Mesenchymal stem cell (in vitro differentiated cells and primary cell): ENCODE results near the gene VNN1.
"Not testable (repeated sequence)": the region's sequence is repeated elsewhere in the genome, so short reads cannot be mapped to it uniquely, and the experiment has no call there.

Source experiments
- DNase-seq: peaks from one replicate; pipeline ENCODE4 v3.0.0-alpha.2; 2013
- H2AFZ ChIP-seq: one replicate; pipeline ENCODE4 v1.6.1; 2013; ENCODE audit warnings: low read depth, mild to moderate bottlenecking, control low read depth, inconsistent platforms, low read length, moderate library complexity
- H2AK5ac ChIP-seq: 2 replicates; pipeline ENCODE4 v1.6.1; 2013; ENCODE audit warnings: low read length, moderate library complexity, mild to moderate bottlenecking, inconsistent platforms; ENCODE audit not compliant: severe bottlenecking
- H2BK120ac ChIP-seq: one replicate; pipeline ENCODE4 v1.6.1; 2013; ENCODE audit warnings: low read depth, mild to moderate bottlenecking, inconsistent platforms, low read length, moderate library complexity
- H2BK12ac ChIP-seq, 2 experiments: one replicate each; pipeline ENCODE4 v1.6.1; 2013; ENCODE audit warnings: inconsistent platforms in 2 of 2, low read length in 2 of 2, mild to moderate bottlenecking in 2 of 2, moderate library complexity in 2 of 2, control low read depth in 1 of 2
- H2BK15ac ChIP-seq: one replicate; pipeline ENCODE4 v1.6.1; 2013; ENCODE audit warnings: mild to moderate bottlenecking, low read depth, inconsistent platforms; ENCODE audit not compliant: poor library complexity, severe bottlenecking
- H2BK5ac ChIP-seq: 2 replicates; pipeline ENCODE4 v1.6.1; 2013; ENCODE audit warnings: low read depth, mild to moderate bottlenecking, low read length, control low read depth, inconsistent platforms; ENCODE audit not compliant: poor library complexity, severe bottlenecking
- H3K14ac ChIP-seq, 2 experiments: one replicate each; pipeline ENCODE4 v1.6.1; 2013; ENCODE audit warnings: inconsistent platforms in 2 of 2, low read length in 2 of 2, control low read depth in 1 of 2, mild to moderate bottlenecking in 1 of 2, moderate library complexity in 1 of 2
- H3K18ac ChIP-seq, 2 experiments: one replicate each; pipeline ENCODE4 v1.6.1; 2013; ENCODE audit warnings: inconsistent platforms in 2 of 2, low read length in 2 of 2, control low read depth in 1 of 2, low read depth in 1 of 2, mild to moderate bottlenecking in 1 of 2
- H3K23ac ChIP-seq, 2 experiments: one replicate each; pipeline ENCODE4 v1.6.1; 2013; ENCODE audit warnings: inconsistent platforms in 2 of 2, low read length in 2 of 2, mild to moderate bottlenecking in 2 of 2, moderate library complexity in 2 of 2, control low read depth in 1 of 2
- H3K27ac ChIP-seq: 2 replicates; pipeline ENCODE4 v1.5.1; 2013; ENCODE audit warnings: mild to moderate bottlenecking, moderate library complexity, low read length, control low read depth, inconsistent platforms; ENCODE audit not compliant: poor library complexity, severe bottlenecking
- H3K27me3 ChIP-seq, 2 experiments: 2 replicates each; pipeline versions ENCODE4 v1.6.1 to v1.7.0; 2013; ENCODE audit warnings: low read length in 2 of 2, mild to moderate bottlenecking in 2 of 2, moderate library complexity in 2 of 2, control low read depth in 1 of 2, inconsistent platforms in 1 of 2; ENCODE audit not compliant: control insufficient read depth in 1 of 2, insufficient read depth in 1 of 2
- H3K36me3 ChIP-seq, 2 experiments: 2 replicates each; pipeline versions ENCODE4 v1.6.1 to v1.7.0; 2013; ENCODE audit warnings: low read length in 2 of 2, control low read depth in 1 of 2, inconsistent platforms in 1 of 2, low read depth in 1 of 2, mild to moderate bottlenecking in 1 of 2; ENCODE audit not compliant: insufficient read depth in 2 of 2, control insufficient read depth in 1 of 2
- H3K4ac ChIP-seq, 2 experiments: one replicate each; pipeline ENCODE4 v1.6.1; 2013; ENCODE audit warnings: inconsistent platforms in 2 of 2, low read length in 2 of 2, mild to moderate bottlenecking in 2 of 2, moderate library complexity in 2 of 2, control low read depth in 1 of 2, low read depth in 1 of 2
- H3K4me1 ChIP-seq: 2 replicates; pipeline ENCODE4 v1.6.1; 2013; ENCODE audit warnings: low read depth, low read length, control low read depth; ENCODE audit not compliant: control insufficient read depth, insufficient read depth
- H3K4me2 ChIP-seq: 2 replicates; pipeline ENCODE4 v1.6.1; 2013; ENCODE audit warnings: low read length, mild to moderate bottlenecking, inconsistent platforms; ENCODE audit not compliant: poor library complexity, severe bottlenecking
- H3K4me3 ChIP-seq, 2 experiments: 2 replicates each; pipeline versions ENCODE4 v1.5.1 to v1.7.0; 2013; ENCODE audit warnings: low read length in 2 of 2, mild to moderate bottlenecking in 2 of 2, control low read depth in 1 of 2, low read depth in 1 of 2; ENCODE audit not compliant: insufficient read depth in 1 of 2
- H3K79me1 ChIP-seq: replicated peaks from 2 replicates; pipeline ENCODE4 v1.6.1; 2013; ENCODE audit warnings: mild to moderate bottlenecking, control low read depth, low read length, inconsistent platforms; ENCODE audit not compliant: poor library complexity, severe bottlenecking
- H3K9ac ChIP-seq: 2 replicates; pipeline ENCODE4 v1.7.0; 2013; ENCODE audit warnings: mild to moderate bottlenecking, low read length, moderate library complexity
- H3K9me3 ChIP-seq: 2 replicates; pipeline ENCODE4 v1.7.0; 2013; ENCODE audit warnings: mild to moderate bottlenecking, low read length; ENCODE audit not compliant: control insufficient read depth
- H4K8ac ChIP-seq: one replicate; pipeline ENCODE4 v1.6.1; 2013; ENCODE audit warnings: inconsistent platforms, mild to moderate bottlenecking, low read length, moderate library complexity
- H4K91ac ChIP-seq: one replicate; pipeline ENCODE4 v1.6.1; 2013; ENCODE audit warnings: mild to moderate bottlenecking, low read length, inconsistent platforms
- WGBS: methylation state at CpG from one replicate; pipeline ENCODE4 v1.1.7; 2013; ENCODE audit warnings: mixed read lengths; 5-methylcytosine and 5-hydroxymethylcytosine counted together

VNN1 gene

GRCh38 chr6:132708771-132709170, 5.1 kb downstream of the VNN1 start:
- Histone ChIP-seq H3K4me2 (no peak overlapping the region), H3K18ac (no peak overlapping the region), H3K9ac (no peak overlapping the region), H3K27ac (no peak overlapping the region), H3K79me1 (no peaks in the 10 kb centered on the region), H2BK5ac (no peak overlapping the region), H2BK15ac (no peak overlapping the region), H3K4me1 (peaks cover 2% of the 10 kb centered on the region), H3K36me3 (no peaks in the 10 kb centered on the region), H4K91ac (no peak overlapping the region), H3K4me3 (no peak overlapping the region), H3K4ac (no peak overlapping the region), H2BK120ac (no peak overlapping the region), H3K14ac (no peak overlapping the region), H3K9me3 (peaks cover 13% of the 10 kb centered on the region), H3K23ac (no peak overlapping the region), H4K8ac (no peak overlapping the region), H2BK12ac (no peak overlapping the region), H2AK5ac (no peak overlapping the region), H3K27me3 (no peaks in the 10 kb centered on the region), H2AFZ (no peak overlapping the region)
- WGBS: 98% methylated on average over 2 of the region's 3 CpGs
- no peak for DNase-seq

GRCh38 chr6:132708002-132708401, 5.9 kb downstream of the VNN1 start:
- no peak overlapping the region for H2AFZ ChIP-seq
- H3K9me3 ChIP-seq: peaks cover 13% of the 10 kb centered on the region
- no peak overlapping the region for H3K23ac ChIP-seq
- no peak overlapping the region for H4K8ac ChIP-seq
- no peaks in the 10 kb centered on the region for H3K27me3 ChIP-seq
- H3K27ac ChIP-seq: no peak overlapping the region
- no peaks in the 10 kb centered on the region for H3K36me3 ChIP-seq
- H2BK12ac ChIP-seq: no peak overlapping the region
- H2BK5ac ChIP-seq: no peak overlapping the region
- no peak overlapping the region for H3K9ac ChIP-seq
- H2BK120ac ChIP-seq: no peak overlapping the region
- no peaks in the 10 kb centered on the region for H3K79me1 ChIP-seq
- H2BK15ac ChIP-seq: no peak overlapping the region
- no peak for DNase-seq
- H4K91ac ChIP-seq: no peak overlapping the region
- H3K14ac ChIP-seq: no peak overlapping the region
- no peak overlapping the region for H2AK5ac ChIP-seq
- H3K4me3 ChIP-seq: no peak overlapping the region
- H3K18ac ChIP-seq: no peak overlapping the region
- no peak overlapping the region for H3K4ac ChIP-seq
- peaks cover 2% of the 10 kb centered on the region for H3K4me1 ChIP-seq
- H3K4me2 ChIP-seq: no peak overlapping the region

DNA sequence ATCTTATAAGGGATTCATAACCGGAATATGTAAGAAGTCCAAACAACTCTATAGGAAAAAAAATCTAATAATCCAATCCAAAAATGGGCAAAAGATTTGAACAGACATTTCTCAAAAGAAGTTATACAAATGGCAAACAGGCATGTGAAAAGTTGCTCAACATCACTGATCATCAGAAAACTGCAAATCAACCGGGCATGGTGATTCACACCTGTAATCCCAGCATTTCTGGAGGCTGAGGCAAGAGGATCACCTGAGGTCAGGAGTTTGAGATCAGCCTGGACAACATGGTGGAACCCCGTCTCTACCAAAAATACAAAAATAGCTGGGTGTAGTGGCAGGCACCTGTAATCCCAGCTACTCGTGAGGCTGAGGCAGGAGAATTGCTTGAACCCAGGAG, 7.1 kb downstream of the VNN1 start:
- not testable (repeated sequence) for H4K8ac ChIP-seq

DNA sequence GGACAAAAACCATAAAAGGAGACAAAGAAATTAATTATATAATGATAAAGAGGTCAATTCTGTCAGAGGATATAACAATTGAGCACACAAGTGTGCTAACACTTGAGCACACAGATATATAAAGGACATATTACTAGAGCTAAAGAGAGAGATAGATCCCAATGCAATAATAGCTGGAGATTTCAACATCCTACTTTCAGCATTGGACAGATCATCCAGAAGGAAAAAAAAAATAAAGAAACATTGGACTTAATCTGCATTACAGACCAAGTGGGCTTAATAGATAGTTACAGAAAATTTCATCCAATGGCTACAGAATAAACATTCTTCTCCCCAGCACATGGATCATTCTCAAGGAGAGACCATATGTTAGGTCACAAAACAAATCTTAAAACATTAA, 9.9 kb downstream of the VNN1 start:
- no peak overlapping the region for H3K4ac ChIP-seq
- H2BK12ac ChIP-seq: no peak overlapping the region
- no peak overlapping the region for H4K8ac ChIP-seq
- no peak overlapping the region for H4K91ac ChIP-seq
- no peak overlapping the region for H2BK15ac ChIP-seq
- no peak overlapping the region for H3K27ac ChIP-seq
- peaks cover 13% of the 10 kb centered on the region for H3K9me3 ChIP-seq
- no peaks in the 10 kb centered on the region for H3K4me1 ChIP-seq
- peak; percentile 18 for DNase-seq
- H3K27me3 ChIP-seq: peaks cover 0 to 5% of the 10 kb centered on the region in 2 experiments
- H3K79me1 ChIP-seq: no peaks in the 10 kb centered on the region
- no peak overlapping the region for H3K9ac ChIP-seq
- no peak overlapping the region for H2AK5ac ChIP-seq
- H3K23ac ChIP-seq: no peak overlapping the region
- no peak overlapping the region for H2BK5ac ChIP-seq
- no peak overlapping the region for H3K4me2 ChIP-seq
- H3K36me3 ChIP-seq: no peaks in the 10 kb centered on the region
- no peak overlapping the region for H3K18ac ChIP-seq
- H3K14ac ChIP-seq: no peak overlapping the region
- H2BK120ac ChIP-seq: no peak overlapping the region
- H3K4me3 ChIP-seq: no peak overlapping the region
- no peak overlapping the region for H2AFZ ChIP-seq

More for the DNA sequence above, 7.1 kb downstream of the VNN1 start:
- H3K4me1 ChIP-seq, H3K14ac ChIP-seq, H3K36me3 ChIP-seq, H2AK5ac ChIP-seq, H3K18ac ChIP-seq, H3K4me2 ChIP-seq, H3K4me3 ChIP-seq, DNase-seq, H3K27me3 ChIP-seq, H2BK15ac ChIP-seq, H2AFZ ChIP-seq, H3K27ac ChIP-seq, H4K91ac ChIP-seq, H2BK120ac ChIP-seq, H2BK12ac ChIP-seq, H2BK5ac ChIP-seq, H3K23ac ChIP-seq, H3K4ac ChIP-seq, H3K9ac ChIP-seq, H3K79me1 ChIP-seq: not testable (repeated sequence)
- peaks cover 13% of the 10 kb centered on the region for H3K9me3 ChIP-seq
- 96% methylated on average over 3 of the region's 4 CpGs for WGBS
